ENCODE measurements around the gene ACYP1. TPM values are rescaled to one million over a fixed set of nuclear protein-coding genes. Genes with fewer than 3 reads are reported as not detected.

The ACYP1 gene
- total RNA-seq, 1 experiment from 2014 or later: 21.3 TPM

- no peak overlapping the region for H3K27ac ChIP-seq (ENCODE audit: low read length)
- ChIA-PET POLR2A (no interaction called here), CTCF (interaction anchor here (1.3 kb wide), 1 partner anchor 146 kb away, joined by 4 read pairs; no protein-coding TSS in a partner anchor)
- no TSS peak for BruUV-seq (replicated peaks)
- H3K36me3 ChIP-seq (ENCODE audit: control insufficient read depth, insufficient read depth, low read length): peaks cover 13% of the 10 kb centered on the region
- ATAC-seq: no peak
- in situ Hi-C loops (cut with HindIII; ENCODE audit: low pct_unique_long_range_greater_than_20kb, low sequenced_read_pairs) (no loop called here), intact Hi-C loops (cut with micrococcal nuclease; ENCODE audit: unreplicated experiment) (no loop called here)
- TF ChIP-seq SIN3A (IDR thresholded peaks at IDR 0.05; ENCODE audit: borderline replicate concordance, insufficient read depth, low read depth, low read length) (no peak), TCF7L2 (IDR thresholded peaks at IDR 0.05; ENCODE audit: low read depth, low read length) (no peak), REST (IDR thresholded peaks at IDR 0.05; ENCODE audit: insufficient read depth in 1 of 2, low read depth in 2 of 2, low read length in 1 of 2) (no peak), POLR2AphosphoS5 (IDR thresholded peaks at IDR 0.05; ENCODE audit: low read depth, low read length) (no peak)
- TF ChIP-seq, protein P1, sequence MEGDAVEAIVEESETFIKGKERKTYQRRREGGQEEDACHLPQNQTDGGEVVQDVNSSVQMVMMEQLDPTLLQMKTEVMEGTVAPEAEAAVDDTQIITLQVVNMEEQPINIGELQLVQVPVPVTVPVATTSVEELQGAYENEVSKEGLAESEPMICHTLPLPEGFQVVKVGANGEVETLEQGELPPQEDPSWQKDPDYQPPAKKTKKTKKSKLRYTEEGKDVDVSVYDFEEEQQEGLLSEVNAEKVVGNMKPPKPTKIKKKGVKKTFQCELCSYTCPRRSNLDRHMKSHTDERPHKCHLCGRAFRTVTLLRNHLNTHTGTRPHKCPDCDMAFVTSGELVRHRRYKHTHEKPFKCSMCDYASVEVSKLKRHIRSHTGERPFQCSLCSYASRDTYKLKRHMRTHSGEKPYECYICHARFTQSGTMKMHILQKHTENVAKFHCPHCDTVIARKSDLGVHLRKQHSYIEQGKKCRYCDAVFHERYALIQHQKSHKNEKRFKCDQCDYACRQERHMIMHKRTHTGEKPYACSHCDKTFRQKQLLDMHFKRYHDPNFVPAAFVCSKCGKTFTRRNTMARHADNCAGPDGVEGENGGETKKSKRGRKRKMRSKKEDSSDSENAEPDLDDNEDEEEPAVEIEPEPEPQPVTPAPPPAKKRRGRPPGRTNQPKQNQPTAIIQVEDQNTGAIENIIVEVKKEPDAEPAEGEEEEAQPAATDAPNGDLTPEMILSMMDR (IDR thresholded peaks at IDR 0.05): no peak
- H3K9me3 ChIP-seq (ENCODE audit: control insufficient read depth, insufficient read depth, low read depth, low read length): no peaks in the 10 kb centered on the region
- H3K4me1 ChIP-seq (ENCODE audit: control insufficient read depth, insufficient read depth, low read length): no peaks in the 10 kb centered on the region
- no peak overlapping the region for H3K4me3 ChIP-seq (ENCODE audit: low read depth in 2 of 2, low read length in 2 of 2)
- no peaks in the 10 kb centered on the region for H3K27me3 ChIP-seq (ENCODE audit: control insufficient read depth, insufficient read depth, low read length)
- no peak for DNase-seq (ENCODE audit: low read depth, low spot score)
Observed at GRCh38 chr14:75091251-75091650, 27.4 kb upstream of the ACYP1 start.

DNA sequence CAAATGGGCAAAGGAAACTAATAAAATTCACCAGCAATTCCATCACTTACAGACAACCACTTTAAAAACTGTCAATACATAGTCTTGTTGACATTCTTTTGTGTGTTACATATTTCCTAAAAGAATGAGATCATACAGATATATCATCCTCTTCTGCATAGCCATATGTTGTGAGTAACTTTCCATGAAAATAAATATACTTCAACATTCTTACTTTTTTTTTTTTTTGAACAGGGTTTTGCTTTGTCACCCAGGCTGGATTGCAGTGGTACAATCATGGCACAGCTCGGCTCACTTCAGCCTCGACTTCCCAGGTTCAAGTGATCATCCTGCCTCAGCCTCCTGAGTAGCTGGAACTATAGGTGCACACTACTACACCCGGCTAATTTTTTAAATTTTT is 26.5 kb upstream of the ACYP1 start:
- no peak overlapping the region for H3K4me3 ChIP-seq (ENCODE audit: low read depth in 2 of 2, low read length in 2 of 2)
- no peak for ATAC-seq
- BruUV-seq (replicated peaks): no TSS peak
- in situ Hi-C loops (cut with HindIII; ENCODE audit: low pct_unique_long_range_greater_than_20kb, low sequenced_read_pairs) (no loop called here), intact Hi-C loops (cut with micrococcal nuclease; ENCODE audit: unreplicated experiment) (no loop called here)
- peaks cover 13% of the 10 kb centered on the region for H3K36me3 ChIP-seq (ENCODE audit: control insufficient read depth, insufficient read depth, low read length)
- POLR2A ChIA-PET: no interaction called here
- H3K9me3 ChIP-seq (ENCODE audit: control insufficient read depth, insufficient read depth, low read depth, low read length): no peaks in the 10 kb centered on the region
- no peak for DNase-seq (ENCODE audit: low read depth, low spot score)
- H3K4me1 ChIP-seq (ENCODE audit: control insufficient read depth, insufficient read depth, low read length): no peaks in the 10 kb centered on the region
- no peak for TF ChIP-seq TCF7L2 (IDR thresholded peaks at IDR 0.05; ENCODE audit: low read depth, low read length)
- TF ChIP-seq SIN3A (IDR thresholded peaks at IDR 0.05; ENCODE audit: borderline replicate concordance, insufficient read depth, low read depth, low read length): no peak
- no peak for TF ChIP-seq POLR2AphosphoS5 (IDR thresholded peaks at IDR 0.05; ENCODE audit: low read depth, low read length)
- no peak for TF ChIP-seq REST (IDR thresholded peaks at IDR 0.05; ENCODE audit: insufficient read depth in 1 of 2, low read depth in 2 of 2, low read length in 1 of 2)
- TF ChIP-seq, protein P1 (IDR thresholded peaks at IDR 0.05): no peak
- H3K27me3 ChIP-seq (ENCODE audit: control insufficient read depth, insufficient read depth, low read length): no peaks in the 10 kb centered on the region
- CTCF ChIA-PET: interaction anchor here (1.3 kb wide), 1 partner anchor 145 kb away, joined by 4 read pairs; no protein-coding TSS in a partner anchor
- H3K27ac ChIP-seq (ENCODE audit: low read length): no peak overlapping the region
